Ectodermal cell (in vitro differentiated cells): ENCODE data around the gene COX10.

ENCODE experiments used
- H3K27ac ChIP-seq: 2 replicates; pipeline ENCODE4 v1.7.0; 2013; ENCODE audit warnings: mild to moderate bottlenecking, low read depth, low read length; ENCODE audit not compliant: insufficient read depth, poor library complexity, severe bottlenecking
- H3K27me3 ChIP-seq: 2 replicates; pipeline ENCODE4 v1.7.0; 2013; ENCODE audit warnings: mild to moderate bottlenecking, low read length; ENCODE audit not compliant: insufficient read depth, control insufficient read depth, poor library complexity, severe bottlenecking
- H3K36me3 ChIP-seq: one replicate; pipeline ENCODE4 v1.7.0; 2013; ENCODE audit warnings: low read length; ENCODE audit not compliant: control insufficient read depth, insufficient read depth
- H3K4me1 ChIP-seq: one replicate; pipeline ENCODE4 v1.7.0; 2013; ENCODE audit warnings: low read length; ENCODE audit not compliant: control insufficient read depth, insufficient read depth
- H3K4me3 ChIP-seq: 2 replicates; pipeline ENCODE4 v1.7.0; 2013; ENCODE audit warnings: low read depth, low read length, control low read depth; ENCODE audit not compliant: insufficient read depth
- H3K9me3 ChIP-seq: 2 replicates; pipeline ENCODE4 v1.7.0; 2013; ENCODE audit warnings: mild to moderate bottlenecking, low read length, moderate library complexity; ENCODE audit not compliant: control insufficient read depth
- WGBS, 2 experiments: methylation state at CpG; one replicate each; pipeline ENCODE4 v1.1.7; 2013; ENCODE audit warnings: missing lambda C conversion rate in 2 of 2; 5-methylcytosine and 5-hydroxymethylcytosine counted together

The COX10 gene

GRCh38 chr17:14116263-14117024, 47.1 kb downstream of the COX10 start:
- whole genome bisulfite sequencing, 2 experiments, result 93% methylated on average over 3 of the region's 4 CpGs
- no peaks in the 10 kb centered on the region for H3K36me3 ChIP-seq
- no peaks in the 10 kb centered on the region for H3K9me3 ChIP-seq

GRCh38 chr17:14118951-14119350, 49.6 kb downstream of the COX10 start:
- H3K4me1 ChIP-seq, result no peaks in the 10 kb centered on the region
- no peaks in the 10 kb centered on the region for H3K36me3 ChIP-seq
- no peaks in the 10 kb centered on the region for H3K9me3 ChIP-seq
- 90 to 100% methylated on average over 2 of the region's 2 CpGs for WGBS, 2 experiments
- H3K27me3 ChIP-seq, result no peaks in the 10 kb centered on the region
- H3K27ac ChIP-seq, result no peak overlapping the region
- no peak overlapping the region for H3K4me3 ChIP-seq

More at GRCh38 chr17:14116263-14117024, 47.1 kb downstream of the COX10 start:
- H3K27ac ChIP-seq, result no peak overlapping the region
- no peak overlapping the region for H3K4me3 ChIP-seq
- H3K27me3 ChIP-seq, result no peaks in the 10 kb centered on the region
- no peaks in the 10 kb centered on the region for H3K4me1 ChIP-seq

- Histone ChIP-seq H3K4me1 (no peaks in the 10 kb centered on the region), H3K9me3 (no peaks in the 10 kb centered on the region), H3K36me3 (no peaks in the 10 kb centered on the region), H3K27me3 (no peaks in the 10 kb centered on the region), H3K4me3 (no peak overlapping the region), H3K27ac (no peak overlapping the region)
- WGBS, 2 experiments, result 97 to 98% methylated on average over 3 of the region's 3 CpGs
Measured at GRCh38 chr17:14119546-14119945, 50.2 kb downstream of the COX10 start.

- H3K4me1 ChIP-seq, result no peaks in the 10 kb centered on the region
- no peak overlapping the region for H3K27ac ChIP-seq
- no peaks in the 10 kb centered on the region for H3K27me3 ChIP-seq
- 92 to 94% methylated on average over 6 of the region's 6 CpGs for WGBS, 2 experiments
- H3K36me3 ChIP-seq, result no peaks in the 10 kb centered on the region
- no peaks in the 10 kb centered on the region for H3K9me3 ChIP-seq
- H3K4me3 ChIP-seq, result no peak overlapping the region
Measured at GRCh38 chr17:14121952-14122351, 52.6 kb downstream of the COX10 start.

- 93% methylated on average over 5 of the region's 5 CpGs for WGBS, 2 experiments
- Histone ChIP-seq H3K4me3 (no peak overlapping the region), H3K27ac (no peak overlapping the region)
Measured at GRCh38 chr17:14123619-14124278, 54.4 kb downstream of the COX10 start.

GRCh38 chr17:14124854-14125253, 55.5 kb downstream of the COX10 start:
- no peak overlapping the region for H3K4me3 ChIP-seq
- WGBS, 2 experiments, result 79 to 88% methylated on average over 4 of the region's 4 CpGs
- no peaks in the 10 kb centered on the region for H3K4me1 ChIP-seq
- no peak overlapping the region for H3K27ac ChIP-seq
- no peaks in the 10 kb centered on the region for H3K9me3 ChIP-seq
- H3K36me3 ChIP-seq, result no peaks in the 10 kb centered on the region
- no peaks in the 10 kb centered on the region for H3K27me3 ChIP-seq

More at GRCh38 chr17:14123619-14124278, 54.4 kb downstream of the COX10 start:
- no peaks in the 10 kb centered on the region for H3K9me3 ChIP-seq
- H3K36me3 ChIP-seq, result no peaks in the 10 kb centered on the region
- H3K27me3 ChIP-seq, result no peaks in the 10 kb centered on the region
- no peaks in the 10 kb centered on the region for H3K4me1 ChIP-seq

- no peak overlapping the region for H3K4me3 ChIP-seq
- H3K27ac ChIP-seq, result no peak overlapping the region
- H3K36me3 ChIP-seq, result no peaks in the 10 kb centered on the region
- no peaks in the 10 kb centered on the region for H3K9me3 ChIP-seq
- no peaks in the 10 kb centered on the region for H3K27me3 ChIP-seq
- no peaks in the 10 kb centered on the region for H3K4me1 ChIP-seq
- WGBS, 2 experiments, result 84 to 95% methylated on average over 3 to 5 of the region's 6 CpGs
Measured at GRCh38 chr17:14125518-14126137, 56.3 kb downstream of the COX10 start.

GRCh38 chr17:14133104-14133503, 63.8 kb downstream of the COX10 start:
- Histone ChIP-seq H3K27ac (no peak overlapping the region), H3K4me3 (no peak overlapping the region), H3K27me3 (no peaks in the 10 kb centered on the region), H3K36me3 (no peaks in the 10 kb centered on the region), H3K4me1 (peaks cover 4% of the 10 kb centered on the region), H3K9me3 (no peaks in the 10 kb centered on the region)

- H3K27me3 ChIP-seq, result no peaks in the 10 kb centered on the region
- H3K27ac ChIP-seq, result peak overlapping the region; percentile 12
- H3K36me3 ChIP-seq, result no peaks in the 10 kb centered on the region
- H3K9me3 ChIP-seq, result no peaks in the 10 kb centered on the region
- 93 to 100% methylated on average over 1 to 2 of the region's 2 CpGs for WGBS, 2 experiments
- H3K4me3 ChIP-seq, result no peak overlapping the region
- H3K4me1 ChIP-seq, result peaks cover 4% of the 10 kb centered on the region
Measured at GRCh38 chr17:14134456-14134855, 65.2 kb downstream of the COX10 start.

- no peak overlapping the region for H3K27ac ChIP-seq
- no peaks in the 10 kb centered on the region for H3K36me3 ChIP-seq
- no peak overlapping the region for H3K4me3 ChIP-seq
- H3K27me3 ChIP-seq, result no peaks in the 10 kb centered on the region
- 81 to 89% methylated on average over 3 to 4 of the region's 4 CpGs for WGBS, 2 experiments
- peaks cover 4% of the 10 kb centered on the region for H3K4me1 ChIP-seq
- H3K9me3 ChIP-seq, result no peaks in the 10 kb centered on the region
Measured at GRCh38 chr17:14135906-14136590, 66.7 kb downstream of the COX10 start.
